Hair follicle dermal papilla cell (primary cell): ENCODE data around the gene RABGGTA. TPM values are rescaled to one million over a fixed set of nuclear protein-coding genes. Genes with fewer than 3 reads are reported as not detected.

Experiments used
- small RNA-seq: library from RNA; depleted of rRNA; stranded (forward); fragments of <200 nt; gene quantifications from one replicate; pipeline ENCODE3, GENCODE V24; 2012
- total RNA-seq: library from RNA; depleted of rRNA; stranded (reverse); fragments of >200 nt; gene quantifications from 2 replicates; pipeline ENCODE4 v1.2.3, GENCODE V29; 2012

Gene RABGGTA
- 26.1 and 28.4 TPM in 2 replicates for total RNA-seq

GRCh38 chr14:24271134-24271833 lies at the start of gene RABGGTA:
Gene RABGGTA, minus strand, starts transcription at chr14:24271597. Its CDS starts 482 bp downstream, at chr14:24271115.

GRCh38 chr14:24310646-24311604 lies 39.5 kb upstream of the RABGGTA start, which contains the start of gene LTB4R:
Gene LTB4R, plus strand, starts transcription at chr14:24311502. Its CDS starts 4,150 bp downstream, at chr14:24315652.

GRCh38 chr14:24309538-24310264 lies 38.3 kb upstream of the RABGGTA start, which contains the start of gene LTB4R2:
Gene LTB4R2, plus strand, starts transcription at chr14:24310140. Its CDS starts 525 bp downstream, at chr14:24310665.

GRCh38 chr14:24307575-24308341 lies 36.4 kb upstream of the RABGGTA start, which contains the start of gene CIDEB:
Gene CIDEB, minus strand, starts transcription at chr14:24307977. Its CDS starts 119 bp downstream, at chr14:24307858.

GRCh38 chr14:24299255-24300191 lies 28.1 kb upstream of the RABGGTA start, which contains the start of the genes DHRS1 and NOP9:
Gene DHRS1, minus strand, starts transcription at chr14:24299780. Its CDS starts 674 bp downstream, at chr14:24299106.
Gene NOP9, plus strand, starts transcription at chr14:24299850. Its CDS starts 105 bp downstream, at chr14:24299955.

GRCh38 chr14:24262821-24263733 lies 8.3 kb downstream of the RABGGTA start, which contains the start of gene TGM1:
Gene TGM1, minus strand, starts transcription at chr14:24263177. Its CDS starts 825 bp downstream, at chr14:24262352.

GRCh38 chr14:24232645-24233537 lies 38.5 kb downstream of the RABGGTA start, which contains the start of gene GMPR2:
Gene GMPR2, plus strand, starts transcription at chr14:24232929. Its CDS starts 325 bp downstream, at chr14:24233254.

GRCh38 chr14:24232121-24232644 lies 39.2 kb downstream of the RABGGTA start, which contains the start of gene NEDD8:
Gene NEDD8, minus strand, starts transcription at chr14:24232367. Its CDS starts 100 bp downstream, at chr14:24232267.

Small RNA genes within 50 kb of the gene (small RNA-seq; reads per million reads assigned to genes)
- 1.2 reads per million, percentile 23 among the genes with 10 or more reads in this experiment for gene MDP1

Other genes starting within 250 kb of the RABGGTA start
- under 0.01 TPM in 1 of 2 replicates, not detected in the other for gene CARMIL3, start 219.6 kb downstream of the RABGGTA start, total RNA-seq
- not detected in 2 replicates for gene CPNE6, start 200.0 kb downstream of the RABGGTA start, total RNA-seq
- 33.0 and 33.9 TPM in 2 replicates for gene PCK2, start 177.3 kb downstream of the RABGGTA start, total RNA-seq
- 63.8 and 79.8 TPM in 2 replicates for gene DCAF11, start 156.8 kb downstream of the RABGGTA start, total RNA-seq
- 0.97 and 1.8 TPM in 2 replicates for gene NRL, start 156.6 kb downstream of the RABGGTA start, total RNA-seq
- gene FITM1, start 140.9 kb downstream of the RABGGTA start, total RNA-seq = not detected in 2 replicates
- gene PSME1, start 135.4 kb downstream of the RABGGTA start, total RNA-seq = 114 and 128 TPM in 2 replicates
- gene EMC9, start 130.0 kb downstream of the RABGGTA start, total RNA-seq = 5.8 and 8.3 TPM in 2 replicates
- gene PSME2, start 125.0 kb downstream of the RABGGTA start, total RNA-seq = 59.1 and 63.8 TPM in 2 replicates
- gene RNF31, start 124.1 kb downstream of the RABGGTA start, total RNA-seq = 53.4 and 53.8 TPM in 2 replicates
- gene IRF9, start 110.3 kb downstream of the RABGGTA start, total RNA-seq = 136 and 154 TPM in 2 replicates
- 3.5 and 7.5 TPM in 2 replicates for gene REC8, start 99.5 kb downstream of the RABGGTA start, total RNA-seq
- 45.1 and 55.2 TPM in 2 replicates for gene IPO4, start 82.8 kb downstream of the RABGGTA start, total RNA-seq
- 76.5 and 83.1 TPM in 2 replicates for gene TM9SF1, start 76.2 kb downstream of the RABGGTA start, total RNA-seq
- gene TSSK4, start 65.9 kb downstream of the RABGGTA start, total RNA-seq = 0.24 TPM in 1 of 2 replicates, not detected in the other
- 19.1 and 25.4 TPM in 2 replicates for gene CHMP4A, start 58.1 kb downstream of the RABGGTA start, total RNA-seq
- 13.1 and 15.1 TPM in 2 replicates for gene MDP1, start 55.5 kb downstream of the RABGGTA start, total RNA-seq
- 48.7 and 73.2 TPM in 2 replicates for gene NEDD8, start 39.2 kb downstream of the RABGGTA start, total RNA-seq
- 67.0 and 74.5 TPM in 2 replicates for gene GMPR2, start 38.7 kb downstream of the RABGGTA start, total RNA-seq
- 68.9 and 75.8 TPM in 2 replicates for gene TINF2, start 29.0 kb downstream of the RABGGTA start, total RNA-seq
- 1.1 and 3.1 TPM in 2 replicates for gene TGM1, start 8.4 kb downstream of the RABGGTA start, total RNA-seq
- gene DHRS1, start 28.2 kb upstream of the RABGGTA start, total RNA-seq = 20.9 and 22.6 TPM in 2 replicates
- 18.5 and 21.7 TPM in 2 replicates for gene NOP9, start 28.3 kb upstream of the RABGGTA start, total RNA-seq
- gene CIDEB, start 36.4 kb upstream of the RABGGTA start, total RNA-seq = 3.2 and 3.6 TPM in 2 replicates
- 6.7 and 7.5 TPM in 2 replicates for gene LTB4R2, start 38.5 kb upstream of the RABGGTA start, total RNA-seq
- 1.3 and 2.6 TPM in 2 replicates for gene LTB4R, start 39.9 kb upstream of the RABGGTA start, total RNA-seq
- gene ADCY4, start 63.5 kb upstream of the RABGGTA start, total RNA-seq = 24.2 and 35.5 TPM in 2 replicates
- gene RIPK3, start 68.4 kb upstream of the RABGGTA start, total RNA-seq = 29.0 and 35.1 TPM in 2 replicates
- gene NFATC4, start 96.6 kb upstream of the RABGGTA start, total RNA-seq = 285 and 343 TPM in 2 replicates
- 26.5 and 28.4 TPM in 2 replicates for gene NYNRIN, start 127.4 kb upstream of the RABGGTA start, total RNA-seq
- 0.97 and 4.4 TPM in 2 replicates for gene CBLN3, start 158.1 kb upstream of the RABGGTA start, total RNA-seq
- 68.6 and 81.6 TPM in 2 replicates for gene KHNYN, start 158.4 kb upstream of the RABGGTA start, total RNA-seq
- 8.9 and 10.7 TPM in 2 replicates for gene SDR39U1, start 171.2 kb upstream of the RABGGTA start, total RNA-seq
- not detected in 2 replicates for gene CMA1, start 236.7 kb upstream of the RABGGTA start, total RNA-seq